GM20000 (cell line): ENCODE data around the gene TRMT44.

Experiments
- DNase-seq: peaks from one replicate; pipeline ENCODE4 v3.0.0; 2012; ENCODE audit warnings: low spot score
- CTCF ChIP-seq: IDR thresholded peaks from 2 replicates; pipeline ENCODE4 v1.5.1; 2012; ENCODE audit warnings: mild to moderate bottlenecking, control low read depth; ENCODE audit errors: extremely low read depth, missing control alignments

Gene TRMT44

DNA sequence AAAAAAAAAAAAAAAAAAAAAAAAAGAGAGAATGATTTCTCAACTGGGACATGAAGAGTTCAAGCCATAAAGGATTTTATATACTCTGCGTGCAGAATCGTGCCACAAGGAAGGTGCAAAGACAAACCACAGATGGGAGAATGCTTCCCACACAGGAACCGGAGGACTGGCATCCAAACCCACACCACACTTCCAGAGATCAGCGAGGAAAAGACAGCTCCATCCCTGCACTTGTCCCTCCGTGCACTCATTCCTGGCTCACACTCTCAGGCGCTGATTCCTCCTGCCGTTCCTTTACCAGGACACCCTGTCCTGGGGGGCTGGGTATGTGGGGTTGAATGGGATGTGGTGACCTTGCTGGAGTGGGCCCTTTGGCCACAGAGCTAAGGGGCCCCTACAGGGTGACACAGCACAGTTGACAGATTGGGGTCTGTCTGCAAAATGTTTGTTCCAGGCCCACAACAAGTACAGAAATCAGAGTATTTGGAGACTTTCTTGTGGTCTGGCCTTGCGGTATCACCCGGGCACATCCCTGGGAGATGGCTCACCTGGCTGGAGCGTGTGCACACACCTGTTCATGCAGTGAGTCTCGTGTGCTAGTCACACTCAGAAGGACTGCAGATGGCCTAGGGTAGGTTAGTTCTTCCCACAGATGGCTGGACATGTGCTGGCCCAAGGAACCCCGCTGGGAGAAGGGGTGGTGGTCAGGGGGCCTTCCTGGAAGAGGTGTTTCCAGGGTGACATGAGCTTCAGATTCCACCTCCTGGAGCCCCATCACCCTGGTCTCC lies 84.2 kb downstream of the TRMT44 start:
- no peak for DNase-seq

DNA sequence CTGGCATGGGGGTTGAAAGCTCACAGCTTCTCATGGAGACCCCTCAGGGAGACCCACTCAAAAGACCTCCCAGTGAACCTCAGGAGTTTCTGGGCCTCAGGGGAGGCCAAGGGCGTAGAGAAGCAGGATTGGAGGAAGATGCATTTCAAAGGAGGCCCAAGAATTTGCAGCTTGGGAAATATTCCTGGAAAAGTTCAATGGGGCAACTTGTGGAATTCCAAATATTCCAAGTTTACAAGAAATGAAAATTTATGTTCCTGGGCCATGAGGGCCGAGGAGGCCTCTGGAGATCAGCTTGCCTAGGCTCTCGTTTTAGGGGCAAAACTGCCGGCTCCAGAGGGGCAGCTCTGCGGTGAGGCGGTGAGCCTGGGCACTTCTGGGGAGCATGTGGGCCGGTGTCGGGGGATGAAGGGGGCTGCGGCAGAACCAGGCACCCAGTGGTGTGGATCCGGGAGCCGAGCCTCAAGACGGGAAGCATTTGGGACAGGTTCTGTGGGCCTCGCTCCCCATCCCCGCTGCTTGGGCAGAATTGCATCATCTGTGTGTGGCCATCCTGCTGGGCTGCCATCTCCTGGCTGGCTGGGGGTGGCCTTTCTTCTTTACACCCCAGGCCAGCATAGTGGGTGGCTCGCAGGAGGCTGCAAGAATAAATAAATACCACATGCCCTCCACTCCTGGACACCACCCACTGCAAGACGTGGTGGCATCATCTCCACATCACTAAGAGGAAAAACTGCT lies 85.0 kb downstream of the TRMT44 start:
- DNase-seq, result no peak

More for the DNA sequence above, 84.2 kb downstream of the TRMT44 start:
- TF ChIP-seq CTCF, result no peak

More for the DNA sequence above, 85.0 kb downstream of the TRMT44 start:
- no peak for TF ChIP-seq CTCF
